Calu3 (cell line): ENCODE measurements around the gene AUH. TPM values are rescaled to one million over a fixed set of nuclear protein-coding genes. Genes with fewer than 3 reads are reported as not detected.
"Not testable (repeated sequence)": the region's sequence is repeated elsewhere in the genome, so short reads cannot be mapped to it uniquely, and the experiment has no call there.

ENCODE experiments used
- BruUV-seq: library from RNA; stranded (reverse); fragments of 400-500 nt; replicated peaks from 2 replicates; lab custom pipeline; 2021; lab: Mats Ljungman, UMichigan
- CTCF ChIA-PET: fragments of 300-600 bp; sonication (Branson Sonifier 250); formaldehyde crosslinking; loops from one replicate; lab custom pipeline; 2022; ENCODE audit warnings: antibody characterized with exemption; lab: Charles Lee
- DNase-seq: peaks from one replicate; pipeline ENCODE4 v3.0.0; 2022
- H3K27ac Mint-ChIP-seq: one replicate; pipeline ENCODE4 v1.8.0; 2022; ENCODE audit warnings: mixed read lengths; ENCODE audit not compliant: unreplicated experiment
- H3K27me3 Mint-ChIP-seq: one replicate; pipeline ENCODE4 v1.8.0; 2022; ENCODE audit warnings: mixed read lengths; ENCODE audit not compliant: unreplicated experiment
- H3K36me3 Mint-ChIP-seq: one replicate; pipeline ENCODE4 v1.8.0; 2022; ENCODE audit warnings: mild to moderate bottlenecking, moderate library complexity, mixed read lengths; ENCODE audit not compliant: insufficient read depth, unreplicated experiment
- H3K4me1 Mint-ChIP-seq: one replicate; pipeline ENCODE4 v1.8.0; 2022; ENCODE audit warnings: mild to moderate bottlenecking, low read depth, mixed read lengths; ENCODE audit not compliant: unreplicated experiment
- H3K4me3 Mint-ChIP-seq: one replicate; pipeline ENCODE4 v1.8.0; 2022; ENCODE audit warnings: mild to moderate bottlenecking, low read depth, moderate library complexity, mixed read lengths; ENCODE audit not compliant: unreplicated experiment
- H3K9me3 Mint-ChIP-seq: one replicate; pipeline ENCODE4 v1.8.0; 2022; ENCODE audit warnings: low read depth, mixed read lengths; ENCODE audit not compliant: unreplicated experiment
- intact Hi-C: fragments of 100-400 bp; cut with micrococcal nuclease; formaldehyde crosslinking; loops from one replicate; pipeline ENCODE4 v1.10.0; 2022; ENCODE audit not compliant: unreplicated experiment
- total RNA-seq: library from RNA; stranded (reverse); gene quantifications from 2 replicates; pipeline ENCODE4 v1.2.3, GENCODE V29; 2022
- TF ChIP-seq, protein P1 (sequence below): fragments of 200-600 bp; IDR thresholded peaks from one replicate; pipeline ENCODE4 v1.8.0; 2022; ENCODE audit warnings: antibody characterized with exemption; ENCODE audit not compliant: unreplicated experiment

Gene AUH
- total RNA-seq, 1 experiment from 2014 or later = 13.4 TPM

GRCh38 chr9:91376239-91376638 is 14.5 kb upstream of the AUH start:
- no peaks in the 10 kb centered on the region for H3K4me1 Mint-ChIP-seq
- no peak overlapping the region for H3K4me3 Mint-ChIP-seq
- no peaks in the 10 kb centered on the region for H3K27me3 Mint-ChIP-seq
- DNase-seq = no peak
- no peak overlapping the region for H3K27ac Mint-ChIP-seq
- no peaks in the 10 kb centered on the region for H3K9me3 Mint-ChIP-seq
- H3K36me3 Mint-ChIP-seq = no peaks in the 10 kb centered on the region
- CTCF ChIA-PET = no interaction called here
- TF ChIP-seq, protein P1, sequence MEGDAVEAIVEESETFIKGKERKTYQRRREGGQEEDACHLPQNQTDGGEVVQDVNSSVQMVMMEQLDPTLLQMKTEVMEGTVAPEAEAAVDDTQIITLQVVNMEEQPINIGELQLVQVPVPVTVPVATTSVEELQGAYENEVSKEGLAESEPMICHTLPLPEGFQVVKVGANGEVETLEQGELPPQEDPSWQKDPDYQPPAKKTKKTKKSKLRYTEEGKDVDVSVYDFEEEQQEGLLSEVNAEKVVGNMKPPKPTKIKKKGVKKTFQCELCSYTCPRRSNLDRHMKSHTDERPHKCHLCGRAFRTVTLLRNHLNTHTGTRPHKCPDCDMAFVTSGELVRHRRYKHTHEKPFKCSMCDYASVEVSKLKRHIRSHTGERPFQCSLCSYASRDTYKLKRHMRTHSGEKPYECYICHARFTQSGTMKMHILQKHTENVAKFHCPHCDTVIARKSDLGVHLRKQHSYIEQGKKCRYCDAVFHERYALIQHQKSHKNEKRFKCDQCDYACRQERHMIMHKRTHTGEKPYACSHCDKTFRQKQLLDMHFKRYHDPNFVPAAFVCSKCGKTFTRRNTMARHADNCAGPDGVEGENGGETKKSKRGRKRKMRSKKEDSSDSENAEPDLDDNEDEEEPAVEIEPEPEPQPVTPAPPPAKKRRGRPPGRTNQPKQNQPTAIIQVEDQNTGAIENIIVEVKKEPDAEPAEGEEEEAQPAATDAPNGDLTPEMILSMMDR = no peak
- BruUV-seq = no TSS peak
- intact Hi-C loops = no loop called here

DNA sequence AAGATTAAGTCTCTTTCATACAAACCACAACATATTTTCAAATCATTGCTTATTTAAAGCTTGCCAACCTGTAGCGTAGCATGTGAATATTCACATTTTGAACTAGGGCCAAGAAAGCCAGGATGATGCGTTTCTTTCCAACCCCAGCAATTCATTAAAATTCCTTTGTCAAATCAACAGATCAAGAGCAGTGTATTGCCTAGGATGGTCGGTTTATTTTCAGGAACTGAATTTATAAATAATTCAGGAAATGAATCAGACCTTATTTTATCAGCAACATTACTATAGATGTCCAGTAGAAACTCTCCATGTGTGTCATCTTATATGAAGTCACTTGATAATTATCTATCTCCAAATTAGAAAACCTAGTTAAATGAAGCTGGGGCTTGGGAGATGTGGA is 13.2 kb upstream of the AUH start:
- no peaks in the 10 kb centered on the region for H3K9me3 Mint-ChIP-seq
- CTCF ChIA-PET = no interaction called here
- H3K27ac Mint-ChIP-seq = no peak overlapping the region
- no peak overlapping the region for H3K4me3 Mint-ChIP-seq
- H3K4me1 Mint-ChIP-seq = no peaks in the 10 kb centered on the region
- no peaks in the 10 kb centered on the region for H3K36me3 Mint-ChIP-seq
- no peaks in the 10 kb centered on the region for H3K27me3 Mint-ChIP-seq
- TF ChIP-seq, protein P1 = no peak
- intact Hi-C loops = no loop called here
- no peak for DNase-seq
- BruUV-seq = no TSS peak

GRCh38 chr9:91371894-91372293 is 10.2 kb upstream of the AUH start:
- TF ChIP-seq, protein P1 = no peak
- no peaks in the 10 kb centered on the region for H3K27me3 Mint-ChIP-seq
- H3K4me1 Mint-ChIP-seq = no peaks in the 10 kb centered on the region
- no peak overlapping the region for H3K27ac Mint-ChIP-seq
- no peak for DNase-seq
- H3K36me3 Mint-ChIP-seq = no peaks in the 10 kb centered on the region
- CTCF ChIA-PET = interaction anchor here (0.6 kb wide), 2 partner anchors 9 to 44 kb away, joined by 3 to 5 read pairs; no protein-coding TSS in a partner anchor
- H3K4me3 Mint-ChIP-seq = no peak overlapping the region
- no peaks in the 10 kb centered on the region for H3K9me3 Mint-ChIP-seq
- intact Hi-C loops = no loop called here
- no TSS peak for BruUV-seq

GRCh38 chr9:91370006-91370405 is 8.3 kb upstream of the AUH start:
- H3K4me3 Mint-ChIP-seq, H3K27ac Mint-ChIP-seq, intact Hi-C loops, H3K27me3 Mint-ChIP-seq, DNase-seq, BruUV-seq, H3K4me1 Mint-ChIP-seq, CTCF ChIA-PET, H3K9me3 Mint-ChIP-seq, H3K36me3 Mint-ChIP-seq: not testable (repeated sequence)

DNA sequence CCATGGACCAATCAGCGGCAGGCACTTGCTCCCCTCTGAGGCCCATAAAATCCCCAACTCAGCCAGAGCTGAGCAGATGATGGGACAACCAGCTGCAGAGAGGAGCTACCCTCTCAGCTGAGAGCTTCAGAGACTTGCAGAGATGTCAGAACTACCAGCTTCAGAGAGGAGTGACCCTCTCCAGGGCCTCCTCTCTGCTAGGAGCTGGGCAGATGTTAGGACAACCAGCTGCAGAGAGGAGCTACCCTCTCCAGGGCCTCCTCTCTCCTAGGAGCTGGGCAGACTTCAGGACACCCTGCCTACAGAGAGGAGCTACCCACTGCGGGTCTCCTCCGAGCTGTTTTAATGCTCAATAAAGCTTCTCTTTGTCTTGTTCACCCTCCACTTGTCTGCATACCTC is 3.0 kb upstream of the AUH start:
- DNase-seq = no peak
- intact Hi-C loops = no loop called here
- Mint-ChIP-seq H3K27me3 (no peaks in the 10 kb centered on the region), H3K9me3 (no peaks in the 10 kb centered on the region), H3K4me3 (no peak overlapping the region), H3K4me1 (peaks cover 13% of the 10 kb centered on the region), H3K27ac (no peak overlapping the region), H3K36me3 (peaks cover 17% of the 10 kb centered on the region)
- TF ChIP-seq, protein P1 = no peak
- BruUV-seq = no TSS peak
- CTCF ChIA-PET = no interaction called here
